ENCODE data around the gene TRAF4.
A peak's percentile ranks its signal among the peaks of the same experiment; 100 is the strongest.
"Not testable (repeated sequence)": the region's sequence is repeated elsewhere in the genome, so short reads cannot be mapped to it uniquely, and the experiment has no call there.

TRAF4 gene

DNA sequence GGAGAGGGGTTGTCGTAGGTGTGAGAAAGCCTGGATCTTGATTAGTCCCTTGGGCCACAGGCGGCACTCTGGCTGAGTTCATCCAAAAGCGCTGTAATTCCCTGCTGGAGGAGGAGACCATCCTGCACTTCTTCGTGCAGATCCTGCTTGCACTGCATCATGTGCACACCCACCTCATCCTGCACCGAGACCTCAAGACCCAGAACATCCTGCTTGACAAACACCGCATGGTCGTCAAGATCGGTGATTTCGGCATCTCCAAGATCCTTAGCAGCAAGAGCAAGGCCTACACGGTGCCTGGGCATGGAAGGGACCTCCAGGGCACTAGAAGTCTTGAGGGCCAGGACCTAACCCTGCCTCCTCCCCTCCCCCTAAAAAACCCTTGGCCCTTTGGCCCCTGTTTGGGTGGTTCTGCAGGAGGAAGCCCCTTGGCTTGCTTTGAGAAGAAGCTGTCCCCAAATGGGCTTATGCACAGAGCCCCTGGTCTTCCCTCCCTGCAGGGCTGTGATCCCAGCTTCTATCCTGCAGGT lies 9.0 kb upstream of the TRAF4 start:
- DNase-seq = no peak

DNA sequence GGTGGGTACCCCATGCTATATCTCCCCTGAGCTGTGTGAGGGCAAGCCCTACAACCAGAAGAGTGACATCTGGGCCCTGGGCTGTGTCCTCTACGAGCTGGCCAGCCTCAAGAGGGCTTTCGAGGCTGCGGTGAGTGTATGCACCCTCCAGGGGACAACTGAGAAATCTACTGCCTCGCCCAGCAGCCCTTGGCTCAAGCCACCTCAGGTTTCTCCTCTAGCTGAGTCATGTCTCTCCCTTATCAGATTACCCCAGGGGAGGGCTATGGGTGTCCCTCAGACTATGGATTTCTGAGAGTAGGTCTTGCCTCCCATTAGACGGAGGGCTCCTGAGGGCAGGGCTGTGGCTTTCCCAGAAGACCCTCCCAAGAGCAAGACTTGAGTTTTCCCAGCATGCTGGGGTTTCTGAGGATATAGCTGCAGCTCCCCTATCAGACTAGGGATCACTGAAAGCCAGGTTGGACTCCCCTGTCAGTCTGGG lies 8.5 kb upstream of the TRAF4 start:
- DNase-seq = no peak

DNA sequence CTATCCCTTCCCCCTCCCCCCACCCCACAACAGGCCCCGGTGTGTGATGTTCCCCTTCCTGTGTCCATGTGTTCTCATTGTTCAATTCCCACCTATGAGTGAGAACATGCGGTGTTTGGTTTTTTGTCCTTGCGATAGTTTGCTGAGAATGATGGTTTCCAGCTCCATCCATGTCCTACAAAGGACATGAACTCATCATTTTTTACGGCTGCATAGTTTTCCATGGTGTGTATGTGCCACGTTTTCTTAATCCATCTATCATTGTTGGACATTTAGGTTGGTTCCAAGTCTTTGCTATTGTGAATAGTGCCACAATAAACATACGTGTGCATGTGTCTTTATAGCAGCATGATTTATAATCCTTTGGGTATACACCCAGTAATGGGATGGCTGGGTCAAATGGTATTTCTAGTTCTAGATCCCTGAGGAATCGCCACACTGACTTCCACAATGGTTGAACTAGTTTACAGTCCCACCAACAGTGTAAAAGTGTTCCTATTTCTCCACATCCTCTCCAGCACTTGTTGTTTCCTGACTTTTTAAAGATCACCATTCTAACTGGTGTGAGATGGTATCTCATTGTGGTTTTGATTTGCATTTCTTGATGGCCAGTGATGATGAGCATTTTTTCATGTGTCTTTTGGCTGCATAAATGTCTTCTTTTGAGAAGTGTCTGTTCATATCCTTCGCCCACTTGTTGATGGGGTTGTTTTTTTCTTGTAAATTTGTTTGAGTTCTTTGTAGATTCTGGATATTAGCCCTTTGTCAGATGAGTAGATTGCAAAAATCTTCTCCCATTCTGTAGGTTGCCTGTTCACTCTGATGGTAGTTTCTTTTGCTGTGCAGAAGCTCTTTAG lies 7.7 kb upstream of the TRAF4 start:
- DNase-seq = not testable (repeated sequence)

DNA sequence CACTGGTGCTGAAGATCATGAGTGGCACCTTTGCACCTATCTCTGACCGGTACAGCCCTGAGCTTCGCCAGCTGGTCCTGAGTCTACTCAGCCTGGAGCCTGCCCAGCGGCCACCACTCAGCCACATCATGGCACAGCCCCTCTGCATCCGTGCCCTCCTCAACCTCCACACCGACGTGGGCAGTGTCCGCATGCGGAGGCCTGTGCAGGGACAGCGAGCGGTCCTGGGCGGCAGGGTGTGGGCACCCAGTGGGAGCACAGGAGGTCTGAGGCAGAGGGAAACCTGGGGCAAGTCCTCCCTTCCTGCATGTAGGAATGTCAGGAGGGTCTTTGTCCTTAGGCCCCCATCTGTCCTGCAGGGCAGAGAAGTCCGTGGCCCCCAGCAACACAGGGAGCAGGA lies 6.5 kb upstream of the TRAF4 start:
- DNase-seq = no peak

DNA sequence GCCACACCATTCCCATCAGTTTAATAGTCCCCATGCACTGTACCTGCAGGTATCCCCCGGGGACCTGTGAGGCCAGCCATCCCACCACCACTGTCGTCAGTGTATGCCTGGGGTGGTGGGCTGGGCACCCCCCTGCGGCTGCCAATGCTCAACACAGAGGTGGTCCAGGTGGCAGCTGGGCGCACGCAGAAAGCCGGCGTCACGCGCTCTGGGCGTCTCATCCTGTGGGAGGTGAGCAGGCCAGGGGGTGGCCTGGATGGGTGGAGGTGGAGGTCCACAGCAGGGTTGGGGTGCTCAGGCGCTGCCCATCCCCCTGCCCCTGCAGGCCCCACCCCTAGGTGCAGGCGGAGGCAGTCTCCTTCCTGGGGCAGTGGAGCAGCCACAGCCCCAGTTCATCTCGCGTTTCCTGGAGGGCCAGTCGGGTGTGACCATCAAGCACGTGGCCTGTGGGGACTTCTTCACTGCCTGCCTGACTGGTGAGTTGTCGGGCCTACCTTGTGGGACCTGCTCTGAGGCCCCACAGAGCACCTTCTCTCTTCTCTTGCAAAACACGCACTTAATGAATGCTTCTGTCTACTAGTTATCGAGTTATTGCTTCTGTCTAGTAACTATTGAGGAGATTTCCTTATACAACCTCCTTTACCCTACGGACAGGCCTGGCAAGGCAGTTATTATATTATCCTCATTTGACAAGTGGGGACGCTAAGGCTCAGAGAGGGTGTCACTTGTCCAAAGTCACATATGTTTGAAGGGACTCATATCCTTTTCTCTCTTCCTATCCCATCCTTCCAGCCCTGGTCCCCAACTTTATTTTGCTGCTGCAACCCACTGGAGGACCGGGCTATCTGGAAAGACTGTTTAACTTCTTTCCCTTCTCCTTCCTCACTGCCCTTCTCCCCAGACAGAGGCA lies 5.8 kb upstream of the TRAF4 start:
- no peak for DNase-seq

DNA sequence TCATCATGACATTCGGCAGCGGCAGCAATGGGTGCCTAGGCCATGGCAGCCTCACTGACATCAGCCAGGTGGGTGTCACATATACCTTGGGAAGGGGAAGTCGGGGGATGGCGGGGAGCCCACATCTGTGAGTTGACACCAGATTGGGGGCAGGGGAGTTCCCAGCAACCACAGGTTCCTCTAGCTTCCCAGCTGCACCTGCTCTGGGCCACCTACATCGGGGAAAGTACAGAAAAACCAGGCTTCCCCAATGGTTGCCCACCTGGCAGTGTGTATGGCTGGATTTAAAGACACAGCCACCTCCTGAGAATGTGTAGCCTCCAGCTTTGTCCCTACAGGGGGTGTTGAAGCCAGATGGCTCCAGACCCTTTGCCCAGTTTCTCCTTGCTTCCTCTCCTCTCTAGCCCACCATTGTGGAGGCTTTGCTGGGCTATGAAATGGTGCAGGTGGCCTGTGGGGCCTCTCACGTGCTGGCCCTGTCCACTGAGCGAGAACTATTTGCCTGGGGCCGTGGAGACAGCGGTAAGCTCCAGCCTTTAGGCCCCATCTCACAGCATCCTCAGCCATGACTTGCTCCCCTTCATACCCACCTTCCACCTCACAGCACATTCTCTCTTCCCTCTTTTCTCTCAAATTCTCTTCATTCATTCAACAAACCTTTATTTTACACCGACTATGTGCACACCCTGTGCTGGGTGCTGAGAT lies 5.0 kb upstream of the TRAF4 start:
- DNase-seq = no peak

DNA sequence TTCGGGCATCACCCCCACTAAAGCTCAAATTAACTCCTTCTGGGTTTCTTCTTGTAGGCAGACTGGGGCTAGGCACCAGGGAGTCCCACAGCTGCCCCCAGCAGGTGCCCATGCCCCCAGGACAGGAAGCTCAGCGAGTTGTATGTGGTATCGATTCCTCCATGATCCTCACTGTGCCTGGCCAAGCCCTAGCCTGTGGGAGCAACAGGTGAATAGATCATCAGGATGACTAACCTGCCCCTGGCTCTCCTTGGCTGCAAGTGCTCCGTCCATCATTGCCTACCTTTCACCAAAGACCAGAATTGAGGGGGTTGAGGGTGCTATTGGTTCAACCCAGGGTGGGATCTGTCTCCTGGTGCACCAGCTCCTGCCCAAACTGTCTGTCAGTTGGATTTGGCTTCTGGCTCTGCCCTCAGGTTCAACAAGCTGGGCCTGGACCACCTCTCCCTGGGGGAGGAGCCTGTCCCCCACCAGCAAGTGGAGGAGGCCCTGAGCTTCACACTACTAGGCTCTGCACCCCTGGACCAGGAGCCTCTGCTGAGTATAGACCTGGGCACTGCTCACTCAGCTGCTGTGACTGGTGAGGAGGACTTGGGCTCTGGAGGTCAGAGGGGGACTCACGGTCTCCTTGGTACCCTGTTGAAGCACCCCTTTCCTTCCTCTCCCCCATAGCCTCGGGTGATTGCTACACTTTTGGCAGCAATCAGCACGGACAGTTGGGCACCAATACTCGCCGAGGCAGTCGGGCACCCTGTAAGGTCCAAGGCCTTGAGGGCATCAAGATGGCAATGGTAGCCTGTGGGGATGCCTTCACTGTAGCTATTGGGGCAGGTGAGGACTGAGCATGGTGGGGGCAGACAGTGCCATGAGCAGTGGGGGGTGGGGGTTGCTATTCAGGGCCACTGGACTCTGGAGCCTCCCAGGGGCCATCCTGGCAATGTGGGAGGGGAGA lies 3.1 kb upstream of the TRAF4 start:
- DNase-seq = no peak

DNA sequence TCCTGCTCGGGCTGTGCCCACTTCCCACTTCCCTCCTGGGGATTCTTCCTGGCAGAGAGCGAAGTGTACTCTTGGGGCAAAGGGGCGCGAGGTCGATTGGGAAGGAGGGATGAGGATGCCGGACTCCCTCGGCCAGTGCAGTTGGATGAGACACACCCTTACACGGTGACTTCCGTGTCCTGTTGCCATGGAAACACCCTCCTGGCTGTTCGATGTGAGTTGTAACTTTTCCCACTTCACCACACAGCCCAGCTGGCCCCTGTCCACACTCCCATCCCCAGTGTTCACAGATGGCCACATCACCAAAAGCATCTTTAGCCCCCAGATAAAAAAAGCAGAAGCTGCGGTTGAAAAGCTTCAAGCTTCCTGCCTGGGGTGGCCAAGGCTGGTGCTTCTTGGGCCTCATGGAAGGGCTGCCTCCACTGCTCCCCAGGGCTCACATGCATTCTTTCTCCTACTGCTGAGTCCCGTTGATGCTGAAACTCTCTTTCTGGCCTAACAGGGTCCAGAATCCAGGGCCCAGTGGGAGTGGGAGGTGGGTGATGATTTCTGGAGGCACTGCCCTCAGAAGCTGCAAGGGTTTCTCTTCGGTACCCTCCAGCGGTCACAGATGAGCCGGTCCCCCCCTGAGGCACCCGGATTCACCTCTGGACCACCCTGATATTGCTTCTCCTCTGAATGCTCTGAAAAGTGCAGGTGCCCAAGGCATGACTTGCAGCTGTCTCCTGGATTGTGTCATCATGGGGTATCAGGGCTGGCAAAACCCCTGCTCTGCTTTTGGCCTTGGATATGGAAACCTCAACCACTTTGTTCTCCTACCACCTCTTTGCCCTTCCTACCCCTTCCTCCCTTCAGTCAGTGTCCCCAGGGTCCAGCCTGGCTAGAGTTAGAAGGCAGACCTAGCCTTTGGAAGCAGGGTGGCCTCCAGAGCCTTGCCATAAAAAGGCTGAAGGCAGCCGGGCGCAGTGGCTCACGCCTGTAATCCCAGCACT lies 2.2 kb upstream of the TRAF4 start:
- DNase-seq = peak; percentile 12

DNA sequence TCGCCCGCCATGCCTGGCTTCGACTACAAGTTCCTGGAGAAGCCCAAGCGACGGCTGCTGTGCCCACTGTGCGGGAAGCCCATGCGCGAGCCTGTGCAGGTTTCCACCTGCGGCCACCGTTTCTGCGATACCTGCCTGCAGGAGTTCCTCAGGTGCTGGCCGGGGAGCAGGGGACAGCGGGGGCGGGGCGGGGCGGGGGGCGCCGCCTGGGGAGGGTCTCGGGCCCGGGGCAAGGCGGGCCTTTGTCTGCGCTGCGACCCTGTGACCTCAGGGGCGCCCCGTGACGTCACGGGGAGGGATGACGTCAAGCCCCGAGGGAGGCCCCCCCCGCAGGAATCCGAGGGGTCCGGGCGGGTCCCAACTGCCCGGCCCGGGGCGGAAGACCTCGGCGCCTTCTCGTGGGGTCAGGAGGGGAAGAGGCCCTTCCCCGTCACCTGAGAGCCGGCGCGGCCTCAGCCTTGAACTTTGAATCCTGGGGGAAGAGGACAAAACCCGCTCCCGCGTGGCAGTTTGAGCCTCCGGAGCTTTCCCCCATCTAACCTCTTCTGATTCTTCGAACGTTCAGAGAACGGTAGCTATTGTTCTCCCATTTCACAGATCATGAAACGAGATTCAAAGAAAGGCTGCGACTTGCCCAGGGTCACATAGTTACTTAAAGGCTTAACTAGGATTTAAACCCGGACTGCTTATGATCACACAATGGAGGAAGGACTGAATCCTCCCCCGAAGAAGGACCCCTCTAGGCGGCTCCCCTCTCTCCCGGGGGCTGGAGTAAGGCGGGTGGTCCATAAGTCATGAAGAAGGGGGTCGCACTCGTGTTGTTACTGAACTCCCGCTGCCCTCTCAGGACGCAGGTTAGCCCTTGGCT lies 527 bp downstream of the TRAF4 start:
- peak; percentile 72 for DNase-seq

DNA sequence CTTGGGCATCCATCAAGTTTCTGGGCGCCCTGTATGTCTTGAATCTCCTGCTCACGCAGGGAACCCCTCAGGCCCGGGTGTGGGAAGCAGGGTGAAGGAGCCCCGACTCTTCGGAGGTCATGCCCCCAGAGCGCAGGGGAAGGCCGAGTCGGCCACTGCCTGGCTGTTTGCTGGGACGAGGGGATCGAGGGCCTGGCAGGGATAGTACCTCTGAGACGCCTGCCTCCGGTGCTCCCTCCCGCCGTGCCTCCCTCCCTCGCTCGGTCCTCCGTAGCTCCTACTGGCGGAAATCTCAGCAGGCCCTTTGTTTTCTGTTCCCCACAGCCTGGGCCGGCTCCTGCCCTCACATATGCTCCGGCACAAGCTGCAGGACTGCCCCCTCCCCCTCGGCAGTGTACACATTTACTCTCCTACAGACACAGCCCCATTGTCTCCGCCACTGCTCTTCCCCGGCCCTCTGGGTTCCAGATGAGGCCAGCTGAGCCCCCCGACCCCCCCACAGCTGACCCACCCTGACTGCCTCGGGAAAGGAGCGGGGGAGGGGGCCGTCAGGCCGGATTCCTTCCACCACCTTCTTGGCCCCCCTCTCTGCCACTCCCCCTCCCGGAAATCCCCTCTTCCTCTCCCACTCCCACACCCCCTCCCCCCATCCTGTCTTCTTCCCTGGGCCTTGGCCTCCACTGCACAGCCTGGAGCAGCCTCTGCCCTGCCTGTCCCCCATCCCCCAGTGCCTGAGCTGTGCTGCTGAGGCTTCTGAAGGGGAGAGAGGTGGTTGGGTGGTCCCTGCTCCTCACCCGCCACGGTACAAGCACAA lies 1.4 kb downstream of the TRAF4 start:
- peak; percentile 90 for DNase-seq

DNA sequence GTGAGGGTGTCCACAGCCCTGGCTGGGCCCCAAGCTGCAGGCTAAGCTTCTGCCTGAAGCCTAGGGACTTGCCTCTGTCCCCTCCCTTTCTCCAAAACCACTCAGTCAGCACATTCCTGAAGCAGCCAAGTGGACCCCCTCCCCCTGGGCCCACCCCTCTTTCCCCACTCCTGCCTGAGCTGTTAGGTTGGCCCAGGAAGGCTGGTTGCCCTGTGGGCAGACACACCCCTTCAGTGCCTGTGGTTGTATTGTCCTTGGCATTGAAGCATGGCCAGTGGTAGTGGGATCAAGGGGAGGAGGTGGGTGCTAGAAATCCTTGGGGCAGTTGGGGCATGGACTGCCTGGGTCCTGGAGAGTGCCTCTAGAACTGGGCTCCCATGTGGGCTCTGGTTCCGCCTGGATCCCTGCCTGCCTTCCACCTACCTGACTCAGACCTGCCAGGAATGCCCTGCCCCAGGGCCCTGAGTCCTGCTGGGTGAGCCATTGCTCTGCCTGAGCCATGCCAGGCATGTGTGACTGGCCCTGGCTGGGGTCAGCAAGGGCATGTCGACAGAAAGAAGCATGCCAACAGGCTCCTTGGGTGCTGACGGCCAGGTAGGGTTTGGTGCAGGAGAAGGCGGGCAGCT lies 2.1 kb downstream of the TRAF4 start:
- no peak for DNase-seq

DNA sequence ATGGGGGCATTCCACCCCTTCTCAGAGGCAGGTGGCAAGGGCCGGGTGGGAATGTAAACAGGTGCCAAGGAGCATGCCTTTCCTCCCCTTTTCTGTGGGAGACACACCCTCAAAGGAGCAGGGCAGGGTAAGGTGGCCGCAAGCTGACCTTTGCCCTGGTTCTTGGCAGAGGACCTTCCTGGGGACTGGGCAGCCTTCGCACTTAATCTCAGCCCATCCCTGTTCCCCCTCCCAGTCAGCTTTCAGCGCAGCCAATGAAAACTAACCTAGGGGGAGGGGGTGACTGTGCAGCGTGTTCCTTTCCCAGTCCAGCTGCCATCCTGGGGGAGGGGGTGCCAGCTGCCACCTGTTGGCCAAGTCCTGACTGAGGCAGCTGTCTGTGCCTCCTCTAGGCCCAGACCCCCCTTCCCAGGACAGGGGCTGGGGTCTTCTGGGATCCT lies 2.8 kb downstream of the TRAF4 start:
- DNase-seq = peak; percentile 76

DNA sequence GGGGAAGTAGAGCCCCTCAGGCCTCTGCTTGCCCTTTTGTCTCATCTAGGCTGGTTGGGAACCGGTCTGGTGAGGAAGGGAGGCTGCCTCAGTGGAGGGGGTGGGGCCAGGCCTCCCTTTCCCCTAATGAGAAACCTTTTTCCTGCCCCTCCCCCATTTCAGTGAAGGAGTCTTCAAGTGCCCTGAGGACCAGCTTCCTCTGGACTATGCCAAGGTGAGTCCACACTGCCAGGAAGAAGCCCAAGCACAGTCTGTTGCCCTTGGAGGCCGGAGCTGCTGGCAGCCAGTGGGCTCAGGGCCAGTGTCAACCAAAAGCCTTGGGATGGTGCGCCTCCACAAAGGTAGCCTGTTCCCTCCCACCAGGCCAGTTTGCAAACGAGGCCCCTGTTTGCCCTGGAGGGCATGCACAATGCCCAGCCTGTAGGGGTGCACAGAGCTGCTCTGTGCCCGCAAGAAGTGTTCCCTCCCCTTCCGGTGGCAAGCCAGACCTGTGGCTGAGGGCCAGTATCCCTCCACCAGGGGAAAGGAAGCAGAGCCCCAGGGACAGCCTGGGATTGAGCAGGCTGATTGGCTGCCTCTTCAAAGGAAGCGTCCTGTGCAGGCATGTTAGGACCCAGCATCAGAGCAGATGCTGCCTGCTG lies 3.4 kb downstream of the TRAF4 start:
- peak; percentile 62 for DNase-seq

DNA sequence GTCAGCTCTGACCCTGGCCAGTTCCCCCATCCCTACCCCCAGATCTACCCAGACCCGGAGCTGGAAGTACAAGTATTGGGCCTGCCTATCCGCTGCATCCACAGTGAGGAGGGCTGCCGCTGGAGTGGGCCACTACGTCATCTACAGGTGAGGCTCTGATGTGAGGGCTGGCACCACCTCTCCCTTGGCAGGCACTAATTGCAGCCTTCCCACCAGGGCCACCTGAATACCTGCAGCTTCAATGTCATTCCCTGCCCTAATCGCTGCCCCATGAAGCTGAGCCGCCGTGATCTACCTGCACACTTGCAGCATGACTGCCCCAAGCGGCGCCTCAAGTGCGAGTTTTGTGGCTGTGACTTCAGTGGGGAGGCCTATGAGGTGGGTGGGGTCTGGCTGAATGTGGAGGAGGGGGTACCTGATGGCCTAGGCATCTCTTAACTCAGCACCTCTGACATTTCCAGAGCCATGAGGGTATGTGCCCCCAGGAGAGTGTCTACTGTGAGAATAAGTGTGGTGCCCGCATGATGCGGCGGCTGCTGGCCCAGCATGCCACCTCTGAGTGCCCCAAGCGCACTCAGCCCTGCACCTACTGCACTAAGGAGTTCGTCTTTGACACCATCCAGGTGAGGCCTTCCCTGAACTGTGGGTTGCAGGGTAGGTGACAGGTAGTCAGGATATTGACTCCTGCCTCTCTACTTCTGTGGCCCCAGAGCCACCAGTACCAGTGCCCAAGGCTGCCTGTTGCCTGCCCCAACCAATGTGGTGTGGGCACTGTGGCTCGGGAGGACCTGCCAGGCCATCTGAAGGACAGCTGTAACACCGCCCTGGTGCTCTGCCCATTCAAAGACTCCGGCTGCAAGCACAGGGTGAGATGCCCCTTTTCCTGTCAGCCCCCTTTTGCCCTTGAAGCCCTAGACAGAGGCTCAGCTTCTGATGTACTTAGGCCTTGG lies 4.3 kb downstream of the TRAF4 start:
- DNase-seq = no peak

DNA sequence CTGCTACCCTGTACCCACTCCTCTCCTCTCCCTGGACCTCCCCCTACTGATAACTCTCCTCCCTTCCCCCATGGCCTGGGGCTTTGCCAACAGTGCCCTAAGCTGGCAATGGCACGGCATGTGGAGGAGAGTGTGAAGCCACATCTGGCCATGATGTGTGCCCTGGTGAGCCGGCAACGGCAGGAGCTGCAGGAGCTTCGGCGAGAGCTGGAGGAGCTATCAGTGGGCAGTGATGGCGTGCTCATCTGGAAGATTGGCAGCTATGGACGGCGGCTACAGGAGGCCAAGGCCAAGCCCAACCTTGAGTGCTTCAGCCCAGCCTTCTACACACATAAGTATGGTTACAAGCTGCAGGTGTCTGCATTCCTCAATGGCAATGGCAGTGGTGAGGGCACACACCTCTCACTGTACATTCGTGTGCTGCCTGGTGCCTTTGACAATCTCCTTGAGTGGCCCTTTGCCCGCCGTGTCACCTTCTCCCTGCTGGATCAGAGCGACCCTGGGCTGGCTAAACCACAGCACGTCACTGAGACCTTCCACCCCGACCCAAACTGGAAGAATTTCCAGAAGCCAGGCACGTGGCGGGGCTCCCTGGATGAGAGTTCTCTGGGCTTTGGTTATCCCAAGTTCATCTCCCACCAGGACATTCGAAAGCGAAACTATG lies 5.2 kb downstream of the TRAF4 start:
- no peak for DNase-seq
